ENCODE results near the gene ABCC9. TPM values are rescaled to one million over a fixed set of nuclear protein-coding genes. Genes with fewer than 3 reads are reported as not detected.

The ABCC9 gene
- total and polyA plus RNA-seq, 2 experiments from 2014 or later: 0.22 to 0.48 TPM

- no peak for DNase-seq (ENCODE audit: low read depth in 1 of 2, low spot score in 1 of 2)
- no peak overlapping the region for H3K27ac ChIP-seq
- H3K36me3 ChIP-seq: no peaks in the 10 kb centered on the region
Observed at GRCh38 chr12:21984375-21984774, 43.1 kb upstream of the ABCC9 start.

GRCh38 chr12:21983095-21983494, 41.9 kb upstream of the ABCC9 start:
- DNase-seq (ENCODE audit: low read depth in 1 of 2, low spot score in 1 of 2): no peak
- Histone ChIP-seq H3K27me3 (peaks cover 32% of the 10 kb centered on the region), H3K36me3 (no peaks in the 10 kb centered on the region), H3K4me1 (ENCODE audit: low read depth) (no peaks in the 10 kb centered on the region), H3K9me3 (ENCODE audit: low read depth) (no peaks in the 10 kb centered on the region), H3K4me3 (no peak overlapping the region), H3K27ac (no peak overlapping the region)
- no peak for TF ChIP-seq CTCF (IDR thresholded peaks at IDR 0.05; ENCODE audit: low read depth, low read length)

More at GRCh38 chr12:21984375-21984774, 43.1 kb upstream of the ABCC9 start:
- peaks cover 19% of the 10 kb centered on the region for H3K27me3 ChIP-seq
- no peaks in the 10 kb centered on the region for H3K9me3 ChIP-seq (ENCODE audit: low read depth)
- no peak overlapping the region for H3K4me3 ChIP-seq
- no peaks in the 10 kb centered on the region for H3K4me1 ChIP-seq (ENCODE audit: low read depth)
- TF ChIP-seq CTCF (IDR thresholded peaks at IDR 0.05; ENCODE audit: low read depth, low read length): no peak

- no peak for DNase-seq (ENCODE audit: low read depth in 1 of 2, low spot score in 1 of 2)
- TF ChIP-seq CTCF (IDR thresholded peaks at IDR 0.05; ENCODE audit: low read depth, low read length): no peak
- Histone ChIP-seq H3K9me3 (ENCODE audit: low read depth) (no peaks in the 10 kb centered on the region), H3K27ac (no peak overlapping the region), H3K4me3 (no peak overlapping the region), H3K4me1 (ENCODE audit: low read depth) (peaks cover under 1% of the 10 kb centered on the region), H3K27me3 (peaks cover 24% of the 10 kb centered on the region), H3K36me3 (no peaks in the 10 kb centered on the region)
Observed at GRCh38 chr12:21980544-21980943, 39.3 kb upstream of the ABCC9 start.

- TF ChIP-seq CTCF (IDR thresholded peaks at IDR 0.05; ENCODE audit: low read depth, low read length): no peak
- peaks cover 33% of the 10 kb centered on the region for H3K27me3 ChIP-seq
Observed at GRCh38 chr12:21975293-21975692, 34.1 kb upstream of the ABCC9 start.

GRCh38 chr12:21973221-21973620, 32.0 kb upstream of the ABCC9 start:
- no peaks in the 10 kb centered on the region for H3K9me3 ChIP-seq (ENCODE audit: low read depth)
- H3K27me3 ChIP-seq: peaks cover 12% of the 10 kb centered on the region
- H3K4me1 ChIP-seq (ENCODE audit: low read depth): peaks cover 16% of the 10 kb centered on the region
- H3K36me3 ChIP-seq: no peaks in the 10 kb centered on the region
- TF ChIP-seq CTCF (IDR thresholded peaks at IDR 0.05; ENCODE audit: low read depth, low read length): no peak
- DNase-seq (ENCODE audit: low read depth in 1 of 2, low spot score in 1 of 2): no peak
- no peak overlapping the region for H3K27ac ChIP-seq
- H3K4me3 ChIP-seq: no peak overlapping the region

More at GRCh38 chr12:21975293-21975692, 34.1 kb upstream of the ABCC9 start:
- Histone ChIP-seq H3K4me1 (ENCODE audit: low read depth) (peaks cover 16% of the 10 kb centered on the region), H3K27ac (no peak overlapping the region), H3K9me3 (ENCODE audit: low read depth) (no peaks in the 10 kb centered on the region), H3K4me3 (no peak overlapping the region), H3K36me3 (no peaks in the 10 kb centered on the region)
- DNase-seq (ENCODE audit: low read depth in 1 of 2, low spot score in 1 of 2): peak in 1 of 2 donors; percentile 62

- Histone ChIP-seq H3K27ac (no peak overlapping the region), H3K4me3 (no peak overlapping the region), H3K27me3 (peaks cover 10% of the 10 kb centered on the region), H3K9me3 (ENCODE audit: low read depth) (no peaks in the 10 kb centered on the region), H3K4me1 (ENCODE audit: low read depth) (peaks cover 16% of the 10 kb centered on the region), H3K36me3 (no peaks in the 10 kb centered on the region)
- no peak for DNase-seq (ENCODE audit: low read depth in 1 of 2, low spot score in 1 of 2)
- no peak for TF ChIP-seq CTCF (IDR thresholded peaks at IDR 0.05; ENCODE audit: low read depth, low read length)
Observed at GRCh38 chr12:21972055-21972454, 30.8 kb upstream of the ABCC9 start.

Data from cardiac muscle cell (in vitro differentiated cells and primary cell).